PC-9 (cell line): ENCODE data around the gene ACP4. TPM values are rescaled to one million over a fixed set of nuclear protein-coding genes. Genes with fewer than 3 reads are reported as not detected.

ENCODE experiments used
- BruUV-seq: library from RNA; stranded (reverse); fragments of 400-500 nt; replicated peaks from 2 replicates; lab custom pipeline; 2021; lab: Mats Ljungman, UMichigan
- CTCF ChIA-PET: fragments of 300-600 bp; sonication (Branson Sonifier 250); formaldehyde crosslinking; loops from one replicate; lab custom pipeline; 2022; ENCODE audit warnings: antibody characterized with exemption; lab: Charles Lee
- POLR2A ChIA-PET: fragments of 300-600 bp; sonication (Branson Sonifier 250); formaldehyde crosslinking; loops from one replicate; lab custom pipeline; 2022; ENCODE audit warnings: antibody characterized with exemption; ENCODE audit not compliant: unreplicated experiment; lab: Charles Lee
- DNase-seq, 2 experiments: peaks; one replicate each; pipeline versions ENCODE4 v3.0.0 to v3.0.0-alpha.2; 2015 to 2022; ENCODE audit warnings: mixed read lengths in 1 of 2
- H2AFZ ChIP-seq: fragments of 200-600 bp; sonication (generic); 2 replicates; pipeline ENCODE4 v1.8.1; 2017; ENCODE audit warnings: antibody characterized with exemption
- H3F3A ChIP-seq: fragments of 200-600 bp; sonication (generic); 2 replicates; pipeline ENCODE4 v1.8.1; 2017; ENCODE audit warnings: antibody characterized with exemption, mild to moderate bottlenecking, low read depth; ENCODE audit not compliant: insufficient read depth
- H3K27ac ChIP-seq: fragments of 200-600 bp; sonication (generic); 2 replicates; pipeline ENCODE4 v1.6.1; 2016; ENCODE audit warnings: mixed run types
- H3K27me3 ChIP-seq: fragments of 200-600 bp; sonication (generic); 2 replicates; pipeline ENCODE4 v1.6.1; 2016; ENCODE audit warnings: low read depth, mixed run types; ENCODE audit not compliant: insufficient read depth
- H3K36me3 ChIP-seq: fragments of 200-600 bp; sonication (generic); 2 replicates; pipeline ENCODE4 v1.6.1; 2016; ENCODE audit warnings: low read depth, mixed run types
- H3K4me1 ChIP-seq: fragments of 200-600 bp; sonication (generic); replicated peaks from 2 replicates; pipeline ENCODE4 v1.6.1; 2016; ENCODE audit warnings: mixed run types; ENCODE audit not compliant: insufficient read depth
- H3K4me2 ChIP-seq: fragments of 200-600 bp; sonication (generic); 2 replicates; pipeline ENCODE4 v1.6.1; 2017; ENCODE audit warnings: mixed run types
- H3K4me3 ChIP-seq: fragments of 200-600 bp; sonication (generic); 2 replicates; pipeline ENCODE4 v1.6.1; 2016; ENCODE audit warnings: mixed run types
- H3K79me2 ChIP-seq: fragments of 200-600 bp; sonication (generic); 2 replicates; pipeline ENCODE4 v1.6.1; 2017; ENCODE audit warnings: low read depth, mixed run types
- H3K9me2 ChIP-seq: fragments of 200-600 bp; sonication (generic); 2 replicates; pipeline ENCODE4 v1.8.1; 2017; ENCODE audit warnings: mild to moderate bottlenecking; ENCODE audit not compliant: insufficient read depth
- H3K9me3 ChIP-seq: fragments of 200-600 bp; sonication (generic); 2 replicates; pipeline ENCODE4 v1.8.1; 2016; ENCODE audit warnings: low read depth; ENCODE audit not compliant: insufficient read depth
- H4K20me1 ChIP-seq: fragments of 200-600 bp; sonication (generic); 2 replicates; pipeline ENCODE4 v1.8.1; 2017; ENCODE audit not compliant: insufficient read depth
- CTCF ChIP-seq: fragments of 200-600 bp; sonication (generic); conservative IDR thresholded peaks from 2 replicates; pipeline ENCODE4 v1.6.1; 2017; ENCODE audit warnings: mixed run types, antibody characterized with exemption, mild to moderate bottlenecking, moderate library complexity
- EZH2 ChIP-seq: fragments of 200-600 bp; sonication (generic); IDR thresholded peaks from 2 replicates; pipeline ENCODE4 v1.8.0; 2017; ENCODE audit warnings: antibody characterized with exemption, low read depth
- intact Hi-C: fragments of 100-400 bp; cut with micrococcal nuclease; formaldehyde crosslinking; loops from one replicate; pipeline ENCODE4 v1.10.0; 2022; ENCODE audit not compliant: unreplicated experiment
- total RNA-seq: library from RNA; stranded (reverse); gene quantifications from 2 replicates; pipeline ENCODE4 v1.2.3, GENCODE V29; 2021

ACP4 gene
- total RNA-seq, 1 experiment from 2014 or later = not detected

GRCh38 chr19:50844296-50844935 lies 54.2 kb downstream of the ACP4 start:
- no peaks in the 10 kb centered on the region for H3K9me2 ChIP-seq
- H4K20me1 ChIP-seq = no peaks in the 10 kb centered on the region; the same call in 1 of the 2 replicates
- peak overlapping the region; percentile 65 for H3K4me2 ChIP-seq
- H3K79me2 ChIP-seq = no peaks in the 10 kb centered on the region
- H2AFZ ChIP-seq = no peak overlapping the region
- ChIA-PET POLR2A (no interaction called here), CTCF (no interaction called here)
- BruUV-seq = no TSS peak
- no peak overlapping the region for H3K27ac ChIP-seq
- H3K27me3 ChIP-seq = peaks cover 67% of the 10 kb centered on the region
- H3K4me1 ChIP-seq = peaks cover 15% of the 10 kb centered on the region
- TF ChIP-seq EZH2 = no peak
- no peak for TF ChIP-seq CTCF
- intact Hi-C loops = no loop called here
- H3K36me3 ChIP-seq = no peaks in the 10 kb centered on the region
- no peaks in the 10 kb centered on the region for H3K9me3 ChIP-seq
- DNase-seq = peak; percentile 19 to 87
- H3K4me3 ChIP-seq = no peak overlapping the region; the same call in 1 of the 2 replicates
- H3F3A ChIP-seq = peaks cover 10% of the 10 kb centered on the region; the same call in 1 of the 2 replicates

Other genes starting within 250 kb of the ACP4 start
- gene LRRC4B, start 222.0 kb upstream of the ACP4 start, total RNA-seq = not detected in 2 replicates
- not detected in 2 replicates for gene SYT3, start 150.5 kb upstream of the ACP4 start, total RNA-seq
- gene C19orf81, start 141.0 kb upstream of the ACP4 start, total RNA-seq = not detected in 2 replicates
- not detected in 2 replicates for gene SHANK1, start 70.6 kb upstream of the ACP4 start, total RNA-seq
- not detected in 2 replicates for gene CLEC11A, start 67.1 kb upstream of the ACP4 start, total RNA-seq
- not detected in 2 replicates for gene GPR32, start 20.0 kb upstream of the ACP4 start, total RNA-seq
- not detected in 2 replicates for gene KLK1, start 33.4 kb downstream of the ACP4 start, total RNA-seq
- not detected in 2 replicates for gene KLK15, start 43.2 kb downstream of the ACP4 start, total RNA-seq
- not detected in 2 replicates for gene KLK3, start 64.5 kb downstream of the ACP4 start, total RNA-seq
- not detected in 2 replicates for gene KLK2, start 83.0 kb downstream of the ACP4 start, total RNA-seq
- not detected in 2 replicates for gene KLK4, start 121.0 kb downstream of the ACP4 start, total RNA-seq
- gene KLK5, start 162.6 kb downstream of the ACP4 start, total RNA-seq = 405 and 412 TPM in 2 replicates
- 490 and 581 TPM in 2 replicates for gene KLK6, start 179.2 kb downstream of the ACP4 start, total RNA-seq
- 98.1 and 138 TPM in 2 replicates for gene KLK7, start 193.5 kb downstream of the ACP4 start, total RNA-seq
- 120 and 128 TPM in 2 replicates for gene KLK8, start 211.2 kb downstream of the ACP4 start, total RNA-seq
- 28.0 and 28.9 TPM in 2 replicates for gene KLK10, start 229.3 kb downstream of the ACP4 start, total RNA-seq
- 1.5 and 1.6 TPM in 2 replicates for gene KLK11, start 236.2 kb downstream of the ACP4 start, total RNA-seq
- not detected in 2 replicates for gene KLK12, start 244.6 kb downstream of the ACP4 start, total RNA-seq